ENCODE measurements around the gene GCSH.

GCSH gene

DNA sequence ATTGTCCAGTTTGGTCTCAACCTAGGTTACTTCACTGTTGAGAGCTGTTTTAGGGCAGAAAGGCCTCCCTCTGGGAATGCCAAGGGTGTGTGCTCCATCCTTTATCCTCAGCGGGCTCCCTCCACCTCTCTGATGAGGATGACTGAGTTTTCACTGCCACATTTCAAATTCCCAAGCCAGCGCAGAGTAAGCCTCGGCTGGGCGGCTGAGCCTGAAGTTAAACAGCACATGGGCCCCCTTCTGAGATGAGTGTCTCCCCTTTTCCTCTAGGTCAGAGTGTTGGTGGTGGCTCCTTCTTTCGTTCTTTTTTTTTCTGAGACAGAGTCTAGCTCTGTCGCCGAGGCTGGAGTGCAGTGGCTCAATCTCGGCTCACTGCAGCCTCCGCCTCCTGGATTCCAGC is 5.5 kb upstream of the GCSH start:
- no peak for DNase-seq (ENCODE audit: low read depth)

GRCh38 chr16:81099958-81100357 is 3.8 kb upstream of the GCSH start:
- DNase-seq (ENCODE audit: low read depth), result no peak

DNA sequence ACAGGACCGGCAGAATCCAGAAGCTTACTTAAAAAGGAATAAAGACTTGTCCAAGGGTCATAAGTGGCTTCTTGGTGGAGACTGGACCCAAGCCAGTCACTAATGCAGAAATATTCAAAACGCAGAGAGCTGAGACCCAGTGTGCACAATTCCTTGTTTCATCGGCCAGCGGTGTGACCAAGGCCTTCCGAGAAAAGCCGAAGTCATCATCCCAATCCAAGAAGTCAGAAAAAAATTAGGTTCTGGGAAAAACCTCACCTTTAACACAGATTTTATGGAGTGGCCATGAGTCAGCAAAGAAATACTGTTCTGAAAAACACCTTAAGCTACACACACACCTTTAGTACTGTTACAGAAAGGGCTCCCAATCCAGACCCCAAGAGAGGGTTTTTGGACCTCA is 1.0 kb upstream of the GCSH start:
- DNase-seq (ENCODE audit: low read depth), result no peak

GRCh38 chr16:81096715-81097208 is 567 bp upstream of the GCSH start:
- DNase-seq (ENCODE audit: low read depth), result no peak

GRCh38 chr16:81095653-81095952 is 592 bp downstream of the GCSH start:
- no peak for DNase-seq (ENCODE audit: low read depth)

DNA sequence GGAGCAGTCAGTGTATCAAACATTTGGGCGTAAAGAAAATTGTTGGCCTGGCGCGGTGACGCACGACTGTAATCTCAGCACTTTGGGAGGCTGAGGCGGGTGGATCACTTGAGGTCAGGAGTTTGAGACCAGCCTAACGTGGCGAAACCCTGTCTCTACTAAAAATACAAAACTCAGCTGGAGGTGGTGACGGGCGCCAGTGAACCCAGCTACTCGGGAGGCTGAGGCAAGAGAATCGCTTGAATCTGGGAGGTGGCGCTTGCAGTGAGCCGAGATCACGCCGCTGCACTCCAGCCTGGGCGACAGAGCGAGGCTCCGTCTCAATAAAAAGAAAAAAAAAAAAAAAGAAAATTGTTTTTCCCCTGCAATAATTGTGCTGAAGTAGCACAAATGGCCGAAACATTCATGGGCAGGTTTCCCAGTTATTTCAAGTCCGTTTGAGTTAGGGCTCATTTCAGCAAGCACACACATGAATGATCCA is 1.4 kb downstream of the GCSH start:
- no peak for DNase-seq (ENCODE audit: low read depth)

GRCh38 chr16:81088836-81089235 is 7.4 kb downstream of the GCSH start:
- no peak for DNase-seq (ENCODE audit: low read depth)

- no peak for DNase-seq (ENCODE audit: low read depth)
Observed at GRCh38 chr16:81081014-81081413, 15.2 kb downstream of the GCSH start.

DNA sequence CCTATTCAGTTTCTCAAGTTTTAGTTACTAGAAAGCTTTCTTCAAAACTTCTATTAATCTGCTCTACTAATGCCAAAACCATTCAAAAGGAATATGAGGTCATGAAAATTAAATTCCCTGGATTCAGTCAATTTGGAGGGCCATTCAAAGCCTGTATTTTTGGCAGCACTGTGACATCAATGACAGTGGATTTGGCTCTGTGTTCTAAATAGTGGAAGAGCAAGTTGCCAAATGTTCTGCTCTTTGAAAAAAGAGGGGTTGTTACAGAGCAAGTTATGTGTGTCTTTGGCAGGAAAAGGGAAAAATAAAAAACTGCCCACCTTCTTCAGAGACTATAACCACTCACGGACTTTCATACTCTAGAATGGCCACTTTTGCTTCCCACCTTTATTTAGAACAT is 16.0 kb downstream of the GCSH start:
- no peak for DNase-seq (ENCODE audit: low read depth)

DNA sequence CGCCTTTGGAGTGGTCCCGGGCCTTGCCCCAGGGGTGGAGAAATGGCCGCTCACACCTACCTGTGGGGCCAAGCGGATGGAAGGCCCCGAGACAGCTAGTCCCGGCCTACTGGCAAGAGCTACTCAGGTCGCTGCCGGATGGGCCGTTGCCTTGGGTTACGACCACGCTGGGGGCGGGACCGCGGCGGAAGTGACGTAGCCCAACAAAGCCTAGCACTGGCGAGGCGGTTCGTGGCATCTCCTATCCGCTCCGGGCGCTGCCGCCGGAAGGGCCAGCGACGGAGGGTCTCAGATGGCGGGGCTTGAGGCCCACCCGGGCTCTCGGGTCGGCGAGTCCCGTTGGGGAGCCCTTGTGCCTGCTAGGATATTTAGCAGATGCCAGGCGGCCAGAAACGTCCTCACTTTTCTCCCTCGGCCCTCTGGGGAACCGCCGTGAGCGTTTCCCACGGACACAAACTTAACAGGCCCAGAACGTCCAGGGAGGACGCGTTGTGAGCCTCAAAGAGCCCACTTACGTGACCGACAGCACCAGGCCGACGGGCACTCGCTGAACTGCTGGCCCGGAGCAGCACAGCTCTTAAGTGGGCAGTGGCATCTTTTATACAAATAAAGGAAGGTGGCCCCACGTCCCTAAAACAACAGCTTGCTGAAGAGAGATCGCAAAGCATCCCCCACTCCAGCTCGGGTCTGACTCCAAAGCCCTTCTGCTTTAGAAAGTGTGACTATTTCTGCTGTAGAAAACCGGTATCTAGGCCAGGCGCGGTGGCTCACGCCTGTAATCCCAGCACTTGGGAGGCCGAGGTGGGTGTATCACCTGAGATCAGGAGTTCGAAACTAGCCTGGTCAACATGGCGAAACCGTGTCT is 18.9 kb downstream of the GCSH start, which contains the start of gene C16orf46:
C16orf46 (minus strand) TSS at position 163 of the 865 bp plus-strand sequence. CDS start 13,283 bp downstream, outside the sequence.
- DNase-seq (ENCODE audit: low read depth), result peak; percentile 98

DNA sequence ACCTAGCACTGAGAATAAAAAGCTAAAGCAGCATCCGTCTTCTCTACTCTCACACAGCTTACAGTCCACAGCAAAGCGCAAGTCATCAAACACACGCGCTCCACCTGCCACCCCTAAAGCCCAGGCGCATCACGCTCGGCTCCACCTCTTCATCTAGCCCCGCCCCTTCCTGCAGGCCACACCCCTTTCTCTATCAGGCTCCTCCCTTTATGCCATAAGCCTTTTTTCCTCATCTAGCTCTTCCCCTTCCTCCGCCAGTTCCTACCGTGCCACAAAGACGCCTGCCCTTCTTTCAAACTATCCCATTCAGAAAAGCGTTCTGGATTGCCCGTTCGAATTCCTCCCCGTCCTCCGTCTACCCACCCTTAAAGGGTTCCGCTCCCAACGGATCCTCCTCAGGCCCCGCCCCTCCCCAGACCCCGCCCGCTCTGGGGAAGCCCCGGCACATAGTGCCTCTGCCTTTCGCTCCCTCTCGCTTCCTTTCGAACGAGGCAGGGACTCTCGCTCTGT is 19.6 kb downstream of the GCSH start:
- DNase-seq (ENCODE audit: low read depth), result peak; percentile 93

DNA sequence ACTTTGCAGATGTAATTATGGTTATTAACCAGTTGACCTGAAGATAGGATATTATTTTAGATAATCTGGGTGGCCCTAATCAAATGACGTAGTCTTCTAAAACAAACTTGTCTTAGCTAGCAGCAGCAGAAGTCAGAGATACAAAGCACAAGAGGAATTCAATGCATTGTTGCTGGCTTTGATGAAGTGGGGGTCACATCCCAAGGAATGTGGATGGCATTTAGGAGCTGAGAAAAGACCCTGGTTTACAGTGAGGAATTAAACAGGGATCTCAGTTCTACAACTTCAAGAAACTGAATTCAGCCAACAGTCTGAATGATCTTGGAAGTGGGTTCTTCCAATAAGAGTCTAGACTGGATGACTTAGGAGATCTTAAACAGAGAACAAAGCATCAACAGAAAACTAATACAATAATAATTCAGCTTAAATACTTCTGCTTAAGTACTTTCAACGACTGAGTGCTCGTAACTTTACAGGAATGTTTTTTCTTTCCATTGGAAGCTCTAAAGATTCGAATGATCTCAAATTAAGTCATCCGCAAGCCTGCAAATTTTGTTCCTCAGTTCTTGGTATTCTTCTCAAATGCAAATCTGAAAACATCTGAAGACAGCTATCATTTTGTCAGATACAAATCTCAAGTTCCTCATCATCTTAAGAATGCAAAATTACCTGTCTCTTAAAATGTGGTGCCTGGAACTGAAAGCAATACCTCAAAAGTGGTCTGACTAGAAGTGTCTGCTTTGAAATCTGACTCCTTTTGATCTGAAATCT is 22.4 kb downstream of the GCSH start:
- DNase-seq (ENCODE audit: low read depth), result no peak

- no peak for DNase-seq (ENCODE audit: low read depth)
Observed at GRCh38 chr16:81071805-81072204, 24.4 kb downstream of the GCSH start.

- DNase-seq (ENCODE audit: low read depth), result no peak
Observed at GRCh38 chr16:81070979-81071378, 25.2 kb downstream of the GCSH start.

GRCh38 chr16:81069063-81069462 is 27.1 kb downstream of the GCSH start:
- no peak for DNase-seq (ENCODE audit: low read depth)

- no peak for DNase-seq (ENCODE audit: low read depth)
Observed at GRCh38 chr16:81067166-81067565, 29.0 kb downstream of the GCSH start.

DNA sequence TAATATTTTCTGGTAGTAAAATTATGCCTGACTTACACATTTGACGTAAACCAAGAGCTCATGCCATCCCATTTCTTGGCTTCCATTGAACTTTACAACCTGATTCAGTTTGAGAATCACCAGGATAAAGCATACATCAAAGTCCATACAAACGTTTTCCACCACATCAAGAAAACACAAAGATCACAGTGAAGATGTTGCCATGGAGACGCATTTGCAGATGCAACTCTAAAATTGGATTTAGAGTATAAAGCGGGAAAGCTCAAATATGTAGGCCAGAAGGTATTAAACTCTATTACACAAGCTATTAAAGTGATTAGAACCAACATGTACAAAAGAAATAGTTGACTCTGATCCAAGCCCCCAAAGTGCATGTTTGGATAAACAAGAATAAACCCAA is 29.5 kb downstream of the GCSH start:
- no peak for DNase-seq (ENCODE audit: low read depth)

- DNase-seq (ENCODE audit: low read depth), result no peak
Observed at GRCh38 chr16:81061871-81062608, 34.2 kb downstream of the GCSH start.

DNA sequence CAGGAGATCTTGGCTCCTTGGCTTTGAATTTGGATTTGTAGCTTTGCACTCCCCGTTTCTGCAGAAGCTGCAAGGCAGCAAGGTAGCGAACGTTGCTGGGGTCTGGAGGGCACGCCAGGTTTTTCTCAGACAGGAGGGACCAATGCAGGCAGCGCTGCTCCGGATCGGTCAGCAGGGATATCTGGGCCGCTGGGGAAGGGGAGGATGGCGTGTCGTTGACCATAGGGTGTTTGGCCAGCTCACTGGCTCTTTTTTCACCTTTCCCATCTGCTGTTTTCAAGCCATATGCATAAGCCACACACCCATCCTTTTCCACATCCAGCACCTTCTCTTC is 34.9 kb downstream of the GCSH start:
- no peak for DNase-seq (ENCODE audit: low read depth)

GRCh38 chr16:81060576-81061306 is 35.5 kb downstream of the GCSH start:
- no peak for DNase-seq (ENCODE audit: low read depth)

- no peak for DNase-seq (ENCODE audit: low read depth)
Observed at GRCh38 chr16:81053761-81054160, 42.4 kb downstream of the GCSH start.

GRCh38 chr16:81042821-81043220 is 53.4 kb downstream of the GCSH start:
- no peak for DNase-seq (ENCODE audit: low read depth)

All from stimulated activated CD8-positive, alpha-beta memory T cell treated with anti-CD3 and anti-CD28 coated beads, Interleukin-7, amount 100 ng/mL, for 24 hours (primary cell).